Stimulated activated CD4-positive, alpha-beta T cell treated with anti-CD3 and anti-CD28 coated beads, TNF-alpha, amount 100 ng/mL, for 48 hours (primary cell): ENCODE results near the gene HOXB1.

Experiments
- DNase-seq, 3 donors: peaks; one replicate each; pipeline ENCODE4 v3.0.0-alpha.2; 2020; ENCODE audit warnings: low read depth in 3 of 3

The HOXB1 gene

GRCh38 chr17:48554412-48555257 lies 23.8 kb upstream of the HOXB1 start:
- DNase-seq, result no peak

- DNase-seq, result no peak
These were observed 23.0 kb upstream of the HOXB1 start for GRCh38 chr17:48553826-48554225.

GRCh38 chr17:48553190-48553547 lies 22.4 kb upstream of the HOXB1 start:
- DNase-seq, result no peak

DNA sequence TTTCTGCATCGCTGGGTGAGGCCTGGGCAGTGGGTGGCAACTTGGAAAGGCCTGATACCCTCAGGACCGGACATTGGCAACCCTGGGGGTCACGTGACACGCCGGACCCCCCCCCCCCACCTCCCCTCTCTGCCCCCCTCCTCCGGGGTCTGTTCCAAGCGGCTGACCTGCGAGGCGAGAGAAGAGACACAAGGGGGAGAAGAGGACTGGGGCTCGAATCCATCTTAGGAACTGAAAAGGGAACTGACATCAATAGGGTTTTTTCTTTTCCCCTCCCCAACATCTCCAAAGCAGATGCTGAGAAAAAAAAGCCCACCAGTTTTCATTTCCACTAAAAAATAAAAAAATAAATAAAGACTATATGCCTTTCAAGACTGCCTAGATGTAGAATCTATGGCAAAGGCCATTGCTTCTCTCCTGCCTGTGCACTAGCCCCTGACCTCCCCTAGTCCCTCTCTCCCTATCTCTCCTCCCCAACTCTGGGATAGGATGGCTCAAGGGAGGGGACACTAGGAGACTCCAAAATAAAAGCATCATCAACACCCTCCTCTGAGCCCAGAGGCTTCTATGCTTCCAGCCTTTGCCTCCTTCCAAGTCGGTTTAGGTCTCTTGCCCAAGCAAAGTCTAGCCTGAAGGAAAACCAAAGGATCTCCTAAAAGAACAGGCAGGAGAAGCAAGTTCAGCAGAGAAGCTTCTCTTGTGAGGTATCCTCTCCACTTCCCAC lies 21.8 kb upstream of the HOXB1 start:
- DNase-seq, result no peak

- no peak for DNase-seq
These were observed 21.0 kb upstream of the HOXB1 start for GRCh38 chr17:48551596-48552465.

- no peak for DNase-seq
These were observed 20.4 kb upstream of the HOXB1 start for GRCh38 chr17:48551214-48551555.

DNA sequence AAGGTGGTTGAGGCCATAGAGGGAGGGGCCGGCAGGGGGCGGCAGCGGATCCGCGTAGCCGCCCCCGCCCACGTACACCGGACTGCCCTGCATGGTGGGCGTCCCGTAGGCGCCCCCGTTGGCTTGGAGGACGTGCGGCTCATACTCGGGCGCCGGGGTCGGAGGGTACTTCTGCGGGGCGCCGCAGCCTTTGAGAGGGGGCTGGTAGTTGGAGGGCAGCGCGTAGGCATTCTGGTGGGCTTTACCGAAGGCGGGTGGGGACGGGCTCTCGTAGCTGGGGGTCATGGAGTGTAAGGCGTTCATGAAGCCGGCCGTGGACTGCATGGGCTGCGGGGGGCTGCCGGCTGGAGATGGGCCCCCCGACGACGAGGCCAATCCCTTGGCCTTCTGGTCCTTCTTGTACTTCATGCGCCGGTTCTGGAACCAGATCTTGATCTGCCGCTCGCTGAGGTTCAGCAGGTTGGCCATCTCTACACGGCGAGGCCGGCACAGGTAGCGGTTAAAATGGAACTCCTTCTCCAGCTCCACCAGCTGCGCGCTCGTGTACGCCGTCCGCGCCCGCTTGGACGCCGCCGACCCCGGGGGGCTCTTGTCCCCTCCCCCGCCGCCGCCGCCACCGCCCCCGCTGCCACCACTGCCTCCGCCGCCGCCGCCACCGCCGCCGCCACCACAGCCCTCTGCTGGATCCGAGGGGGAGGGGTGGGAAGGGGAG lies 19.8 kb upstream of the HOXB1 start:
- DNase-seq, result no peak

- no peak for DNase-seq
These were observed 19.2 kb upstream of the HOXB1 start for GRCh38 chr17:48549914-48550501.

GRCh38 chr17:48549281-48549630 lies 18.4 kb upstream of the HOXB1 start:
- DNase-seq, result no peak

- no peak for DNase-seq
These were observed 17.9 kb upstream of the HOXB1 start for GRCh38 chr17:48548523-48549280.

- no peak for DNase-seq
These were observed 17.2 kb upstream of the HOXB1 start for GRCh38 chr17:48547808-48548522.

DNA sequence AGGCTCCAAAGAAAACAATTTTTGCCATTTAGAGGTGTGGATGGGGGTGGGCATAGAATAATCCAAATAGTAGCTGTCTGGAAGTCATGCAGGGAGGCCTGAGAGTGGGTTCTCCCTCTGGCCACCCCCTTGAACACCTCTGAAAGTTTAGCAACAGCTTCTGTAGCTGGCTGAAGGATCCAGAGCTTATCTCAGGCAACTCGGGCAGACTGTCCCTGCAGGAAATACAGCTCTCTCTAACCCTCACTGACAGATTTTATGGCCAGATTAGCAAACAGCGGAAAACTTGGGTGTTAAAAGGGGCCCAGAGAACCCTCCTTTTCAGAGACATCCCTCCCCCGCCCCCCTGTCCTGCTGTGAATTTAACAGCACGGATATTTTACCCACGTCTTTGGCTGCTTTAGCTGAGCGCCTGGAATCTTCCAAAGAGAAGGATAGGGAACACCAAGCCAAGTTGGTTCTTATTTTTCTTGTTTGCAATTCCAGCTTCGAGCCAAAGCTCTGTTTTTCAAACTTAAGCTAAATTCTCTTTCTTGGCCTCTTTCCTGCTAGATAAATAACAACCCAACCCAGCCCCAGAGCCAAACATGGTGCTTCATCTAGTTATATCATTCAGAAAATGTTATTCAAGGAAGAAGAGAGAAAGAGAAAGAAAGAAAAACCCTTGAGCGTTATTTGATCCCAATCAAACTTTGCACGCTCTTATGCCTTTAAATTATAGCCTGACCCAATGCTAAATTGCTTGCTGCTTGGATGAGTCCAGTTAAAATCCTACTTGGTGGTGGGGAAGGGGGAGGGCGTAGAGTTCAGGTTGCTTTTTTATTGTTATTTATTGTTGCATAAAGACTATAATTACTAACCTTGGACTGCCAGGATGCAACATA lies 16.4 kb upstream of the HOXB1 start:
- DNase-seq, result no peak

DNA sequence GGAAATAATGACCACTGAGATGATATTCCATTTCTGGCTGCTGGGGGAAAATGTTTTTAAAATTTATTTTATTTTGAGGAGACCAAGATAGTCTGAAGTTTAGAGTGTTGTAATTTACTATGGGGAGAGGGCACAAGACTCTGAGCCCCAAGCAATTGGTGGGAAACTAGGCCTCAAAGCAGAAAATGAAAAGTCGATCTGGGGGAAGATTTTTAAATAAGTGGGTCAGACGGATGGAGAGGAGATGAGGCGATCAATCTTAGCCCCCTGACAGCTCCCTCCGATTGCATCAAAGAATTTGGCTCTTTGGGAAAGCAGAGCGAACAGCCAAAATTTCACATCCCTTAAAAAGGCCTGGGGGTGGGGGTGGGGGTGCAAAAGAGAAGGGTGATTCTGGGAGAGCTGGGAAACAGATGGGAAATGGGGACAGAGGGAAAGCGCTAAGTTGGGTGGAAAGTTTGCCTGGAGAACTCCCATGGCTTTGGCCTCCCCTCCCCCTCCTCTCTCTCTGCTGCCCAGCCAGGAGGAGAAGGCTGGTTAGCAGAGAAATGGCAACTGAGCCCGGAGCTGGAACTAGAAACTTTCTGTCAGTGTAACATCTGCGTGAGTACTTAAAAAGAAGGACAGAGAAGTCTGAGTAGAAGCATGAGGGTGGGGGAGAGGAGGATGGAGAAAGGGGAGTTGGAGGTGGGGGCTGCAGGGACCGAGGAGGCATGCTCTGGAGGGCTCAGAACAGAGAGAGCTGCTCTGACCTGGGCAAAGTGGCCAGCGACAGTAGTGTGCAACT lies 15.5 kb upstream of the HOXB1 start:
- DNase-seq, result no peak

- DNase-seq, result no peak
These were observed 14.7 kb upstream of the HOXB1 start for GRCh38 chr17:48545539-48545938.

GRCh38 chr17:48545022-48545375 lies 14.2 kb upstream of the HOXB1 start, which contains the start of gene HOXB2:
Gene HOXB2 (minus strand): TSS chr17:48545109. CDS start chr17:48544911, 198 bp downstream.
- no peak for DNase-seq

DNA sequence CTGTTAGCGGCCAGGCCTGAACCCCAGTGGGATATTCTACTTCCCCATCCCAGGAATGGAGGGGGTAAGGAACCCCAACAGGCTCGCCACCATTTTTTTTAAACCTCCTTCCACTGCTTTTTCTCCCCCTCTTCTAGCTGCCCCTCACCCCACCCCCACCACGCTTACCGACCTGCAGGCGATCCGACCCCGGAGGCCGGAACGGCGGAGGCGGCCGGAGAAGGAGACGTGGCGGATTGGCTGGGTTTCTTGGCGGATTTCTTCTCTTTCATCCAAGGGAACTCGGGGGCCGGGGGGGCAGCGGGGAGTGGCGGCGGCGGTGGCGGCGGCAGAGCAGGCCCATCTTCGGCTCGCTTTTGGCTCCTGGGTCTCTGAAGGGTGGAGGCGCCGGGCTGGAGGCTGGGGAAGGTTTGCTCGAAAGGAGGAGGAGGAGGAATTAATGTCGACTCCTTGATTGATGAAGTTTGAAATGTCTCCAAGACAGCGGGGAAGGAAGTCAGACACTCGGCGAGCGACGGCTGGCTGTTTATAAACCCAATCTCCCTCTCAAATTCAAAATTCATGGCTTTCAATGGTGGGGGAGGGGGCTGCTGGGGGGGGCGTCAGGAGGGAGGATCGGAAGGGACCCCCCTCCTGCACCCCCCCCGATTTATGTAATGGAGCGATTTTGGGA lies 13.7 kb upstream of the HOXB1 start:
- DNase-seq, result peak in 2 of 3 donors; percentile 17 to 35

GRCh38 chr17:48543854-48544348 lies 13.1 kb upstream of the HOXB1 start:
- DNase-seq, result peak in 2 of 3 donors; percentile 16 to 52
